ENCODE measurements around the gene NEURL3. TPM values are rescaled to one million over a fixed set of nuclear protein-coding genes. Genes with fewer than 3 reads are reported as not detected.

Gene NEURL3
- total RNA-seq, 1 donor from 2014 or later, result 0.16 TPM

- no peak for DNase-seq
Observed at GRCh38 chr2:96527286-96528005, 22.3 kb upstream of the NEURL3 start.

- DNase-seq, result no peak
Observed at GRCh38 chr2:96526615-96527285, 21.6 kb upstream of the NEURL3 start.

GRCh38 chr2:96526101-96526591, 21.0 kb upstream of the NEURL3 start:
- no peak for DNase-seq

GRCh38 chr2:96525211-96525507, 20.0 kb upstream of the NEURL3 start:
- DNase-seq, result no peak

GRCh38 chr2:96524482-96525210, 19.5 kb upstream of the NEURL3 start:
- no peak for DNase-seq

- DNase-seq, result no peak
Observed at GRCh38 chr2:96523659-96524481, 18.7 kb upstream of the NEURL3 start.

GRCh38 chr2:96522304-96523203, 17.4 kb upstream of the NEURL3 start:
- no peak for DNase-seq

- no peak for DNase-seq
Observed at GRCh38 chr2:96521219-96521618, 16.1 kb upstream of the NEURL3 start.

- DNase-seq, result no peak
Observed at GRCh38 chr2:96520697-96521096, 15.5 kb upstream of the NEURL3 start.

GRCh38 chr2:96520231-96520630, 15.1 kb upstream of the NEURL3 start:
- DNase-seq, result no peak

- DNase-seq, result no peak
Observed at GRCh38 chr2:96517079-96517478, 11.9 kb upstream of the NEURL3 start.

- no peak for DNase-seq
Observed at GRCh38 chr2:96514521-96514920, 9.4 kb upstream of the NEURL3 start.

GRCh38 chr2:96512341-96512740, 7.2 kb upstream of the NEURL3 start:
- no peak for DNase-seq

GRCh38 chr2:96511851-96512250, 6.7 kb upstream of the NEURL3 start:
- DNase-seq, result no peak

GRCh38 chr2:96510931-96511595, 5.9 kb upstream of the NEURL3 start:
- DNase-seq, result no peak

GRCh38 chr2:96509847-96510230, 4.7 kb upstream of the NEURL3 start:
- no peak for DNase-seq

GRCh38 chr2:96509114-96509846, 4.1 kb upstream of the NEURL3 start:
- peak; percentile 73 for DNase-seq

GRCh38 chr2:96508521-96509113, 3.5 kb upstream of the NEURL3 start:
- DNase-seq, result no peak

- DNase-seq, result peak; percentile 32
Observed at GRCh38 chr2:96507957-96508520, 2.9 kb upstream of the NEURL3 start.

GRCh38 chr2:96506907-96507240, 1.7 kb upstream of the NEURL3 start:
- DNase-seq, result no peak
